WERI-Rb-1 (cell line): ENCODE results near the gene MCU.

Experiments
- DNase-seq: peaks from one replicate; pipeline ENCODE4 v3.0.0-alpha.2; 2020
- H3K27ac ChIP-seq: fragments of 250-450 bp; sonication (Bioruptor Pico); 2 replicates; pipeline ENCODE4 v1.5.1; 2020; ENCODE audit warnings: mild to moderate bottlenecking, moderate library complexity
- H3K27me3 ChIP-seq: fragments of 250-450 bp; sonication (Bioruptor Pico); 2 replicates; pipeline ENCODE4 v1.5.1; 2021; ENCODE audit warnings: mild to moderate bottlenecking, low read depth, moderate library complexity; ENCODE audit not compliant: insufficient read depth, severe bottlenecking
- H3K36me3 ChIP-seq: fragments of 250-450 bp; sonication (Bioruptor Pico); 2 replicates; pipeline ENCODE4 v1.5.1; 2020; ENCODE audit warnings: mild to moderate bottlenecking, moderate library complexity
- H3K4me3 ChIP-seq: 2 replicates; pipeline ENCODE4 v1.5.1; 2011; ENCODE audit warnings: low read depth, mild to moderate bottlenecking, control low read depth, low read length
- H3K9me3 ChIP-seq: fragments of 250-450 bp; sonication (Bioruptor Pico); 2 replicates; pipeline ENCODE4 v1.5.1; 2021; ENCODE audit warnings: mild to moderate bottlenecking, moderate library complexity; ENCODE audit not compliant: severe bottlenecking
- TF ChIP-seq, protein P1 (sequence below): IDR thresholded peaks from 2 replicates; pipeline ENCODE4 v1.5.1; 2011; ENCODE audit warnings: low read depth, mild to moderate bottlenecking, control low read depth, inconsistent platforms, low read length

The MCU gene

DNA sequence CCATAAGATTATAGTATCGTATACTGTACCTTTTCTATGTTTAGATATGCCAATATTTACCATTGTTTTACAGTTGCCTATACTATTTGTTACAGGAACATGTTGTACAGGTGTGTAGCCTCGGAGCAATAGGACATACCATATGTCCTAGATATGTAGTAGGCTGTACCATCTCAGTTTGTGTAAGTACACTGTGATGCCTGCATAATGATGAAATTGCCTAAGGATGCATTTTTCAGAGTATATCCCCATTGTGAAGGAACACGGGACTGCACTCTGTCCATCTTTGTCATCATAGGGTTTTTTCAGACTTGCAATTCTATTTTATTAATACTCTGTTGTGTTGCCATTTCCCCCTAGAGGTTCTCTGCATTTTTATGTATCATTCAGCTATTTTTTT lies 50.1 kb downstream of the MCU start:
- TF ChIP-seq, protein P1, sequence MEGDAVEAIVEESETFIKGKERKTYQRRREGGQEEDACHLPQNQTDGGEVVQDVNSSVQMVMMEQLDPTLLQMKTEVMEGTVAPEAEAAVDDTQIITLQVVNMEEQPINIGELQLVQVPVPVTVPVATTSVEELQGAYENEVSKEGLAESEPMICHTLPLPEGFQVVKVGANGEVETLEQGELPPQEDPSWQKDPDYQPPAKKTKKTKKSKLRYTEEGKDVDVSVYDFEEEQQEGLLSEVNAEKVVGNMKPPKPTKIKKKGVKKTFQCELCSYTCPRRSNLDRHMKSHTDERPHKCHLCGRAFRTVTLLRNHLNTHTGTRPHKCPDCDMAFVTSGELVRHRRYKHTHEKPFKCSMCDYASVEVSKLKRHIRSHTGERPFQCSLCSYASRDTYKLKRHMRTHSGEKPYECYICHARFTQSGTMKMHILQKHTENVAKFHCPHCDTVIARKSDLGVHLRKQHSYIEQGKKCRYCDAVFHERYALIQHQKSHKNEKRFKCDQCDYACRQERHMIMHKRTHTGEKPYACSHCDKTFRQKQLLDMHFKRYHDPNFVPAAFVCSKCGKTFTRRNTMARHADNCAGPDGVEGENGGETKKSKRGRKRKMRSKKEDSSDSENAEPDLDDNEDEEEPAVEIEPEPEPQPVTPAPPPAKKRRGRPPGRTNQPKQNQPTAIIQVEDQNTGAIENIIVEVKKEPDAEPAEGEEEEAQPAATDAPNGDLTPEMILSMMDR = no peak
- no peak overlapping the region for H3K4me3 ChIP-seq
- H3K36me3 ChIP-seq = no peaks in the 10 kb centered on the region
- H3K27ac ChIP-seq = no peak overlapping the region
- H3K9me3 ChIP-seq = no peaks in the 10 kb centered on the region
- DNase-seq = no peak
- no peaks in the 10 kb centered on the region for H3K27me3 ChIP-seq

DNA sequence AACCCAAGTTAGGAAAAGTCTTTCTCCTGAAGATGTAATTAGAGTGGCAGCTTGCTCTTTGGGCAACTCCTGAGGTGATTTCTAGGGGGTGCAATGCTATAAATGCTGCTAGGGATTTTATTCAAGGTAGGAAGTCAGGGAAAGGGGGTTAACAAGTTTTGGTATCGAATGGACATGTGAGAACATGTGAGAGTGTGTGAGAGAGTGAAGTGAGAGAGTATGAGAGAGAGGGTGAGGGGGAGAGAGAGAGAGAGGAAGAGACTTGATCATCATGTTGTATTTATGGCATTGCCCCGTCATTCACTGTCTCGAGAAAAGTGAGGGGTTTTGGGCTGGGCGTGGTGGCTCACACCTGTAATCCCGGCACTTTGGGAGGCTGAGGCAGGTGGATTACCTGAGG lies 50.9 kb downstream of the MCU start:
- Histone ChIP-seq H3K27me3 (no peaks in the 10 kb centered on the region), H3K27ac (no peak overlapping the region), H3K9me3 (no peaks in the 10 kb centered on the region), H3K4me3 (no peak overlapping the region), H3K36me3 (no peaks in the 10 kb centered on the region)
- TF ChIP-seq, protein P1 = no peak
- no peak for DNase-seq

DNA sequence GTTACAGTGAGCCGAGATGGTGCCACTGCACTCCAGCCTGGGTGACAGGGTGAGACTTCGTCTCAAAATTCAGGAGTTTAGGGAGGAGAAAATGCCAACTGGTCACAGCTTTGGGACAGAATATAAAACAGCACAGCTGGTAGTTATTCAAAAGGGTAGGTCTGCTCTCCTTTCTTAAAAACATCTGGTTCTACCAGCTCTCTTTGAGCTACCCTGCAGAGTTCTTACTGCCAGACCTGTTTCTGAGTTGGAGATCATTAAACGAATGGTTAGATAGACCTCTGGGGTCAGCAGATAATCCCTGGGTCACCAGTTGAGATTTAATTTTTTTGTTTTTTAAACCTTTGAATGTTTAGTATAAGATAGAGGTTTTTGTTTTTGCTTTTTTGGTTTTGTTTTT lies 52.6 kb downstream of the MCU start:
- TF ChIP-seq, protein P1 = no peak
- no peak overlapping the region for H3K27ac ChIP-seq

DNA sequence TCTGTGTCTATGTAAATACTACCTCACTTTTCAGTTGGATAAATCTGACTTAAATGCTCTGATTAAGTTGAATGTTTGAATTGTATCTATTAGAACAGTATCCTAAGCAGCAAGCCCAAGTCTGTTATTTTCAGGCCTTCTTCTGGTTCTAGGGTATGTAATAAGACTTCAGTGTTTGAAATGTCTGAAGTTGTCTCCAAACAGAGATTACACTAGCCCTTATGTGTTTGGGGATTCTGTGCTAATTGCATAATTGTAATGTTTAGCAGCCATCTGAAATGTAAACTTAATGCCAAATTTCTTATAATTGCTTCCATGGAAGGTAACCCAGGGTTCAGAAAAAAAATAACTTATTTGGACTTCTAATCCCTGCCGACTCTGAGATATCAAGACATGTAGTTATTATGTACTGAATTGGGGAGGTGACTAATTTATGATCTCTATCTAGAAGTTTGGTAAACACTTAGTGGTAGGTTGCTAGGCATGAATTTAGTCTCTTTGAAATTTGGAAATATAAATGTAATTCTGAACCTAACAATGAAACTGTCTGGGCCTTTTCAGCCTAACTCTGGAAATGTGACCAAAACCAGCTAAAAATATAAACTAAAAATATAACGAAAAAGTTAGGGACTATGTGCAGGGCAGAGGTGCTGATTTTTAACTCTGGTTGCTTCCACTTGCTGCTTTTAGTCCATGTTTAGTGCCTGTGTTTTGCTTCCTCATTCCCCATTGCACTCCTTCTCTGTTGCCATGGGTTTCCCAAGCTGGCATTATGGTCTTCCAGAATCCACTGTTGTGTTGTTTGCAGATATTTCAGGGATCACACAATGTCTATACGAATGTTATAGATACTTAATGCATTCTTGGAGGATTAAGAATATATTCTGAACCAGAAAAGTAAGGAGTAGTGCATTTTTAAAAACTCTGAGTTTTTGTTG lies 54.8 kb downstream of the MCU start:
- H3K36me3 ChIP-seq = no peaks in the 10 kb centered on the region
- H3K27me3 ChIP-seq = no peaks in the 10 kb centered on the region
- DNase-seq = no peak
- no peaks in the 10 kb centered on the region for H3K9me3 ChIP-seq
- TF ChIP-seq, protein P1 = no peak
- no peak overlapping the region for H3K27ac ChIP-seq
- H3K4me3 ChIP-seq = no peak overlapping the region

More for the DNA sequence above, 52.6 kb downstream of the MCU start:
- no peaks in the 10 kb centered on the region for H3K36me3 ChIP-seq
- no peaks in the 10 kb centered on the region for H3K27me3 ChIP-seq
- H3K4me3 ChIP-seq = no peak overlapping the region
- H3K9me3 ChIP-seq = no peaks in the 10 kb centered on the region
- DNase-seq = no peak

DNA sequence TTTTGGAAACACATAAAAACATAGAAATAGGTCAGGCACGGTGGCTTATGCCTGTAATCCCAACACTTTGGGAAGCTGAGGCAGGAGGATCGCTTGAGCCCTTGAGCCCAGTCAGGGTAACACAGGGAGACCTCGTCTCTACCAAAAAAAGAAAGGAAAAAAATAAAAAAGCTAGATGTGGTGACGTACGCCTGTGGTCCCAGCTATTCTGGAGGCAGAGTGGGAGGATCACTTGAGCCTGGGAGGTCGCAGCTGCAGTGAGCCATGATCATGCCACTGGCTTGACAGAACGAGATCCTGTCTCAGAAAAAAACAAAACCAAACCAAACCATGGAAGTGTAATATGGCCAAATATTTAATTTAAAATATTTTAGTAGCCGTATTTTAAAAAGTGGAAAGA lies 55.6 kb downstream of the MCU start:
- H3K27ac ChIP-seq = no peak overlapping the region
- no peaks in the 10 kb centered on the region for H3K27me3 ChIP-seq
- H3K9me3 ChIP-seq = no peaks in the 10 kb centered on the region
- no peaks in the 10 kb centered on the region for H3K36me3 ChIP-seq
- TF ChIP-seq, protein P1 = no peak
- no peak overlapping the region for H3K4me3 ChIP-seq
- DNase-seq = no peak
